Measurements from ENCODE around the gene TALDO1. TPM values are rescaled to one million over a fixed set of nuclear protein-coding genes. Genes with fewer than 3 reads are reported as not detected.

The TALDO1 gene
- total RNA-seq, 2 donors from 2014 or later: 132 to 232 TPM

DNA sequence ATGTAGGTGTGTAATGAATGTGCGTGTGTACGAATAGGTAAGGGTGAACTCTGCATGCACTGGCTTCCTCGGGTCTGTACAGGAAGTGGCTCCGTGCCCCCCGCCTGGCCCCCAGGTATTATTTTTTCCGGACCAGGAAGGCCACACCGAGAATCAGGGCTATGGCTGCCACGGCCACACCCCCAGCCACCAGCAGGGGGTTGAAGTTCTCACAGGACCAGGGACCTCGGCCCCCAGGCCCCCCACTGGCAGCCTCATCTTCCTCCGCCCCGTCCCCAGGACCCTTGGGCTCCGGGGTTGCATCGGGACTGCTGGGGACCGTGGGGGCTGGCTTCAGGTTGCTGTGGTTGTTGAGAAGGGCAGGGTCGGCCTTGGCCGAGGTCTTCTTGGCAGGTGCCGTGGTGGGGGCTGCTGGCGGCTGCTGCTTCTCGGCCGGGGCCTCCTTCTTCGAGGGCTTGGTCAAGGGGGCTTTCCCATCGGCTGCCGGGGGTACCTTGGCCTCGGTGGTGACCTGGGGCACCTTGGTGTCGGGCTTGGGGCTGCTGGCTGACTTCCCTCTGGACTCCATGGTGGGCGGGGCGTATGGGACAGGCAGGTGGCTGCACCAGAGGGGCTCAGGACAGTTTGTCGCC is 40.9 kb downstream of the TALDO1 start:
- H3K27ac ChIP-seq: no peak overlapping the region
- peaks cover 8% of the 10 kb centered on the region for H3K27me3 ChIP-seq (replicated peaks; ENCODE audit: insufficient read depth)
- no peaks in the 10 kb centered on the region for H3K9me3 ChIP-seq
- DNase-seq (ENCODE audit: low spot score) (no peak), ATAC-seq (ENCODE audit: insufficient number of reproducible peaks, low FRiP score, low read depth) (no peak)
- peaks cover 0 to 9% of the 10 kb centered on the region in 2 donors for H3K4me1 ChIP-seq (ENCODE audit: control insufficient read depth in 1 of 2, low read depth in 2 of 2)
- no peak overlapping the region for H3K4me3 ChIP-seq
- TF ChIP-seq, protein P1, sequence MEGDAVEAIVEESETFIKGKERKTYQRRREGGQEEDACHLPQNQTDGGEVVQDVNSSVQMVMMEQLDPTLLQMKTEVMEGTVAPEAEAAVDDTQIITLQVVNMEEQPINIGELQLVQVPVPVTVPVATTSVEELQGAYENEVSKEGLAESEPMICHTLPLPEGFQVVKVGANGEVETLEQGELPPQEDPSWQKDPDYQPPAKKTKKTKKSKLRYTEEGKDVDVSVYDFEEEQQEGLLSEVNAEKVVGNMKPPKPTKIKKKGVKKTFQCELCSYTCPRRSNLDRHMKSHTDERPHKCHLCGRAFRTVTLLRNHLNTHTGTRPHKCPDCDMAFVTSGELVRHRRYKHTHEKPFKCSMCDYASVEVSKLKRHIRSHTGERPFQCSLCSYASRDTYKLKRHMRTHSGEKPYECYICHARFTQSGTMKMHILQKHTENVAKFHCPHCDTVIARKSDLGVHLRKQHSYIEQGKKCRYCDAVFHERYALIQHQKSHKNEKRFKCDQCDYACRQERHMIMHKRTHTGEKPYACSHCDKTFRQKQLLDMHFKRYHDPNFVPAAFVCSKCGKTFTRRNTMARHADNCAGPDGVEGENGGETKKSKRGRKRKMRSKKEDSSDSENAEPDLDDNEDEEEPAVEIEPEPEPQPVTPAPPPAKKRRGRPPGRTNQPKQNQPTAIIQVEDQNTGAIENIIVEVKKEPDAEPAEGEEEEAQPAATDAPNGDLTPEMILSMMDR (IDR thresholded peaks at IDR 0.05): no peak
- no peaks in the 10 kb centered on the region for H3K36me3 ChIP-seq

DNA sequence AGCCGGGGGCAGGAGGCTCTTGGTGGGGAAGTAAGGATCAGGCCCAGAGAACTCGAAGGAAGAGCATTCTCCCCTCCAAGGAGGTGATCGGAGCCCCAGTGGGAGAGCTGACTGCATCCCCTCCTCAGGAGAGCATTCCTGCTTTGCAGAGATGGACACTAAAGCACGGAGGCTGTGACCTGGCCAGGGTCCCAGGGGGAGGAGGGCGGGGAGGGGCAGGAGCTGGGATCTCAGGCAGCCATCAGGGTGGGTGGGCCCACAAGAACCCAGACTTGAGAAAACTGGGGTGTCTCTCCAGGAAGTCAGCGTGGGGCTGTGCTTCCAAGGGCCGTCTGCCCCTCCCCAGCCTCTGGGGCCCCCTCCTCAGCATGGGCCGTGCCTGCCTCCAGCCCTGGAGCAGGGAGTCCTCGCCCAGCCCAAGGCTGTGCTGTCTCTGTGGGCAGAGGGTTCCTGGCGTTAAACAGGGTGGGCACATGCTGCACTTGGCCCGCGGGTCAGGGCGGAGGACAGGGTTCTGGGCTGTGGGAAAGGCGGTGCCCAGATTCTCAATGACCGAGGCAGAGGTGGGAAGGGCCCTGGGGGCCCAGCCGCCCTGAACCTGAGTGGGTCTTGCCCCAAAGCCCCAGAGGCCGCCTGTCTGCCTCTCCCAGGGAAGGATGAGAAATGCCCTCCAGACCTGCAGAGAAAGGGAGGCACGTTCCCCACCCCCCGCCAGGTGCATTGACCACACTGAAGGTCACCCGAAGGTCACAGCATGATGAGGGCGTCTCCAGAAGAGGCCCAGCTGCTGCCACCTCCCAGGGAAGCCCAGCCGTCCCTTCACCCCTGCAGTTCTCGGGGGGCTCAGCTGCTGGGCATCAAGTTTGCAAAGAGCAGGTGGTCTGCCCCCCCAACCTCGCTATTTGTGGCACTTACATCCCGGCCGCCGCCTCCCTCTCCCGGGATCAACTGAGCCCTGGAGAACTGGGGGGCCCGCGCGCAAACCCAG is 42.0 kb downstream of the TALDO1 start:
- DNase-seq (ENCODE audit: low spot score) (no peak), ATAC-seq (ENCODE audit: insufficient number of reproducible peaks, low FRiP score, low read depth) (no peak)
- Histone ChIP-seq H3K4me1 (ENCODE audit: control insufficient read depth in 1 of 2, low read depth in 2 of 2) (no peaks in the 10 kb centered on the region), H3K9me3 (no peaks in the 10 kb centered on the region), H3K4me3 (no peak overlapping the region), H3K27ac (no peak overlapping the region), H3K36me3 (no peaks in the 10 kb centered on the region), H3K27me3 (replicated peaks; ENCODE audit: insufficient read depth) (peaks cover 8% of the 10 kb centered on the region)
- TF ChIP-seq, protein P1 (IDR thresholded peaks at IDR 0.05): no peak

DNA sequence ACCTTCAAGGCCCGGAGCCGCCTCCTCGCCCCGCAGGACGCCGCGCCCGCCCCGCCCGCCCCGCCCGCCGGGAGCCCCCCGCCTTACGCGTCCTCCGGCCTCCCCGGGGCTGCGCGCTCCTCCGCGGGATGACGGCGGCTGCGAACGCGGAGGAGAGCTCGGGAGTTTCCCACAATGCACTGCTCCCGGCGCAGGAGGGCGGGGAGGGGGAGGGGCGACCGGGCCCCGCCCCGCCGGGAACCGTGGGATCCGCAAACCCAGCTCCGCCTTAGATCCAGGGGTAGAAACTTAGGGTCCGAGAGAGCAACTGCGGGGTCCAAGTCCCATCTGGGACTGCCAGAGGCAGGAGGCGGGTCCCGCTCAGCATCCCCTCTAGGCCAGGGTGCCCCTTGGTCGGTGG is 42.7 kb downstream of the TALDO1 start, which contains the start of gene CEND1:
Gene CEND1, minus strand, starts transcription at position 148 of the 400 bp plus-strand sequence. CDS start 1,514 bp downstream, outside the sequence.
- Histone ChIP-seq H3K9me3 (no peaks in the 10 kb centered on the region), H3K4me3 (no peak within 1 kb of the TSS), H3K27me3 (replicated peaks; ENCODE audit: insufficient read depth) (peaks cover 8% of the 10 kb centered on the region), H3K27ac (no peak within 1 kb of the TSS), H3K36me3 (no peaks in the 10 kb centered on the region), H3K4me1 (ENCODE audit: control insufficient read depth in 1 of 2, low read depth in 2 of 2) (peaks cover 0 to 4% of the 10 kb centered on the region in 2 donors)
- DNase-seq (ENCODE audit: low spot score) (no peak), ATAC-seq (ENCODE audit: insufficient number of reproducible peaks, low FRiP score, low read depth) (no peak)
- TF ChIP-seq, protein P1 (IDR thresholded peaks at IDR 0.05): no peak

DNA sequence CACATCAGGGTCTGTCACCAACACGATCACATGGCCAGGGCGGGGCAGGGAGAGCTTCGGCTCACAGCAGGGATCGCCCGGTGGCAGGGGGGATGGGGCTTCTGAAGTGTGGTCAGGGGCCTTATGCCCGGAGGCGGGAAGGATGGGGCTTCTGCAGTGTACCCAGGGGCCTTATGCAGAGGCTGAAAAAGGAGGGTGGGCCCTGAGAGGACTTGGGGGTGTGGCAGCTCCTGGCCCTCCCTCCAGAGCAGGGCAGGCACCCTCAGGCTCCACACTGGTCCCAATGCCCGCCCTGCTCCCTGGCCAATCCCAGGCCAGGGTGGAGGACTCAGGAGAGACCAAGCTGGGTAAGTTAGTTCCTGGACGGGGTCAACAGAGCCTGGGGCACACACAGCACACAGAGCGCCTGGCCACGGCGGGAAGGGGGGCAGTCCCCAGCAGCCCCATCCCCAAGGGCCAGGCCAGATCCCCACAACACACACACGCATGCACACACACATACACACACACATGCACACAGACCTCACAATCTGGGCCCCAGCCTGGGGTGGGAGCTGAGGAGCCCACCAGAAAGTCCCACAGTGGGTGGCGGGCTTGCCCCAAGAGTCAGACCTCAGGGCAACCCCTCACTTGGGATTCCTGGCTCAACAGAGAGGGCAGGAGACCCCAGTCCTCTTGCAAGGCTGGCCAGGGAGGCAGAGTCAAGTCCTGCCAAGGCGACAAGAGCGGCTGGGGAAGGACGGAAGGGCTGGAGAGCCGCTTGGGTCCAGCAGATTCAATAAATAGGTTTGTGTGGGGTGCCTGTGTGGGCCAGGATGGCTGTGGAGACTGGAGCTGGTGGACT is 43.7 kb downstream of the TALDO1 start:
- Histone ChIP-seq H3K27ac (no peak overlapping the region), H3K9me3 (no peaks in the 10 kb centered on the region), H3K4me3 (no peak overlapping the region), H3K36me3 (no peaks in the 10 kb centered on the region), H3K27me3 (replicated peaks; ENCODE audit: insufficient read depth) (peaks cover 8% of the 10 kb centered on the region), H3K4me1 (ENCODE audit: control insufficient read depth in 1 of 2, low read depth in 2 of 2) (peaks cover 3 to 14% of the 10 kb centered on the region in 2 donors)
- no peak for ATAC-seq (ENCODE audit: insufficient number of reproducible peaks, low FRiP score, low read depth)
- DNase-seq (ENCODE audit: low spot score): no peak
- TF ChIP-seq, protein P1 (IDR thresholded peaks at IDR 0.05): no peak

Data from thoracic aorta (tissue), 2 donors.